Stimulated activated CD4-positive, alpha-beta T cell treated with anti-CD3 and anti-CD28 coated beads, TNF-alpha, amount 100 ng/mL, for 1 hour (primary cell): ENCODE results near the gene SCN8A.

Source experiments
- DNase-seq, 3 donors: peaks; one replicate each; pipeline ENCODE4 v3.0.0-alpha.2; 2020; ENCODE audit warnings: low read depth in 3 of 3, low spot score in 1 of 3

The SCN8A gene

DNA sequence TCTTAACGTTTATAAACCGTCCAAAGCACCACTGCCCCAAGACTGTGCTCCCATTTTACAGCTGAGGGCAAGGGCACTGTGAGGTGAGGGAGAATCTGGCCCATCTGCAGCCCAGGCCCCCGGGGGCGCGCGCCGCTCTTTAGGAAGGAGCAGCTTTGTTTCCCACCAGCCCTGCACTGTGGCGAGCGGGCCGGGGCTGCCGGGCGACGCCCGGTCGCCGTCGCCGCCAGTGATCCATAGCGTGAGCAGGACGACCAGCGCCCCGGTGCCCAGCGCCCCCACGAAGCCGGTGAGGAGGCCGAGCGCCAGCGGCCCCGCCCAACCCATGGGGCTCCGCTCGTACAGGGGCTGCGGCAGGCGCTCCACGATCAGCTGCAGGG lies 222.9 kb downstream of the SCN8A start:
- no peak for DNase-seq

DNA sequence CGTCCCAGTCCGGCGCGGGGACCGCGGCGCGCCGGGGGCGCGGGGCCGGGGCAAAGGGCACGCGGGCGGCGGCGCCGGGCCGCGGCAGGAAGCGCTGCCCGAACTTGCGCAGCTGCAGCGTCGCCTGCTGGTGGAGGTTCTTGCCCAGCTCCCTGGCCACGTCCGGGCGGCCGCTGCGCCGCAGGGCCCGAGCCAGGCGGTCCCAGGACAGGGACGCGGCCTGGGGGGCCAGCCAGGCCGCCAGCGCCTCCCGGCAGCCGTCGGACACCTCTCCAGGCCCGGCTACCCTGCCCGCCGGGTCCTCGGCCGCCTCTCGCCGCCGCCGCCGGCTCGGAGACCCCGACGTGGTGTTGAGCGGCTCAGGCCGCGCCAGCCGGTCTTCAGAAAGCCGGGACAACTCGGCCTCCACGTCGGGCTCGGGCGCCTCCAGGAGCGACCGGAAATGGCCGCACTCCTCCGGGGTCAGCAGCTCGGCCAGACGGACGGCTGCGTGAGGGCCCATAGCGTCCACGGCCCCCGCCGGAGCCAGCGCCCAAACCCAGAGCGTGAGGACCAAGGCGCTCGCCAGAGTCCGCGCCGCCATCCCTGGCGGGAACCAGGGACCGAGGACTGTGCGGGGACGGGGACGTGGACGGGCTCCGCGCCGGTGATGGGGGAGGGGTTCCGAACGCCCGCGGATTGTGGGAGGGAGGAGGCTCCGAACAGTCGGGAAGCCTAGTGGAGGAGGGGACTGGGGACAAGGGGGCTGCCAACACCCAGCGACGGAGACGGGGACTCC lies 223.5 kb downstream of the SCN8A start:
- DNase-seq, result peak in 1 of 3 donors; percentile 54

DNA sequence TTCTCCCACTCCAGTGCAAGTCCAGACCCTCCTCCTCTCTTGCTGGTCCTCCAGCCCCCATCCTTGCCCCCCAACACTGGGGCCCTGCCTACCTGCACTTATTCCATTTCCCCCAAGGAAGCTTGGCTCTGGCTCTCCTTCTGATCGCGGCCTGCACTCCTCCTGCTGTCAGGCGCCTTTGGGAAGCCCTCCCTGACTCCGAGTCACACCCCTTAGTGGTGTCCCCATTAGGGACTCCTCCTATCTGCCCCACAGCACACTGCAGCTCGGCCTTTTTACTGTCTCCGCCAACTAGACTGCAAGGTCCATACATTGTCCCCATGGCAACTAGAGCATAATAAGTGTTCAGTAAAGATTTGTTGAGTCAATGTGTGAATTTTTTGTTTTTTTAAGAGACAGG lies 224.5 kb downstream of the SCN8A start:
- DNase-seq, result no peak

DNA sequence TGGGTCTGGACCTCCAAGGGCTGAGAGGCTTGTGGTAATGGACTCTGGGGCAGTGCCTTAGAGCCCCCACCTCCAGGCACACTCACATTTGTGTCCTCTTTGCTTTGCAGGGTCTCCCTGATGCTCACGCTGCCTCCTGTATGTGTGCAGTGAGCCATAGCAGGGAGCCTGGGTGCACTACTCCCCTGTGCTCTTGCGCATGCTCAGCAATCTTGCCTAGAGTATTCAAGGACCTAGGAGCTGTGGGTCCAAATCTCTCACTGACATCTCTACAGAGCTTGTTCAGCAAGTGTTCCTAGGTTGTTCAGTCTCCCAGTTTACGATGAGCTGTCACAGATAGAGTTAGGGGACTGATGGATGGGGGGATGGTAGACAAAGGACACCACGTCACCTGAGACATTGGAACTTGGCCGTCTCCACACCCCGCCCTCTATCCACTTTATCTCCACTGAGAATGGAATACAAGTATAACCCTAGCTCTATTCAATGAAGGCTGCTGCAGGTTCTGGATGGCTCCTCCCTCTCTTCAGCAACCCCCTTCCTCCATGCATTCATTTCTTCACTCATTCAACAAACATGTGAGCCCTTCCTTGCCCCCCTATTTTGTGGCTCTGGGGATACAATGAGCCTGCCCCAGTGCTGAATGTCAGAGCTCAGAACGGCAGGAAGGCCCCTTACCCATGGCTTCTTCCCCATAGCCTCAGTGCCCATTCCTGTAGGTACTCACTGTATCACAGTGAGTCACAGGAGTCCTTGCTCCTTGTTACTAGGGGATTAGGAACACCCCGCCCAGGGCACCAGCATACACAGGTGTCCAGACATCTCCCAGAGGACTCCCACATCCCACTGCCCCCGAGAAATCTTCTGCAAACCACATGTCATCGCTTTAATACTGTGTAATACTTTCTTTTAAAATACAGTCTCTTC lies 226.3 kb downstream of the SCN8A start:
- DNase-seq, result no peak

DNA sequence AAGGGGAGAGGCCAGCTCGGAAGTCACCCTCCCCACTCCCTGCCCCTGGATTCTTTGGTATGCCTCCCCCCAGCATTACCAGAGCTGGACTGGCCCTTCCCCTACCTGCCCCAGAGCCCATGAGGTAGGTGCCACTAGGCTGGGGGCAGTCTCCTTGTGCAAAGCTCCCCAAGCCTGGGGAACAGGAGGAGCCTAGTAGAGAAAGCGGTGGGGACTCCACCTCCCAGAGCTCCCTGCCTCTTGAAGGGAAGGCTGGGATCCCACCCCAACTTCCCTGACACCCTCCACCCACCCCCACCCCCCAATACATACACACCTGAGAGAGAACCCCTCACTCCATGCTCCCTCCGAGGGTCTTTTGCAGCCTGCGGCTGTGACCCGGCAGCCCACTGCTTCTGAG lies 227.1 kb downstream of the SCN8A start:
- DNase-seq, result no peak

DNA sequence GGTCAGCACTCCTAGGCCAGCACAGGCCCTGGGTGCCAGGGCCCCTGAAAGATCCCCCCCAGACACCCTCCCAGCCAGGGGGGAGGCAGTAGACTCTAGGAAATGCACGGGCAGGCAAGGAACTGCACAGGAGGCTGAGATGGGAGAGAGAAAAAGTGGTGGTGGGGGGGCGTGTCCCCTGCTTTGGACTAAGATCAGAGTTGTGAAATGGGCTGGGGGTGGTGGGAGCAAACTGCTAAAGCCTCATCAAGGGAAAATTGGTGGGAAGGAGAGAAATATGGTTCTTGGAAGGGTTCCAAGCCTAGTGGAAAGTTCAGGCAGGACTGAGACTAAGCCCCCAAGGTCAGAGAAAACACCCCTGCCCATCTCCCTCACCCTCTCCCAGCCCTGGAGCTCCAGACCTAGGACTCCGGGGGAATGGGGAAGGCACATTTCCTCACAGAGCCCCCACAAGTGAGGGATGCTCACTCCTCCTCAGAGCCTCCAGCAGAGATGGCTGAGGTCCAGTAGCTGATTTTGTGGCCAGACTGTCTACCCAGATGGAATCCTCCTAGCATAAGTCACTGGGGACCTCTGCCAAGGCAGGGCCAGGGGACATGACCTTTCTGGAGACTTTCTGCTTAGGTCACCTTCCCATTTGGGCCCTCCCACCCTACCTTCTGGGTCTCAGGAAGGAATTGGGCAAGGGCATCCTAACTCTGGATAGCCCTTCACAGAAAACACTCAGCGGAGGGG lies 227.7 kb downstream of the SCN8A start:
- no peak for DNase-seq

DNA sequence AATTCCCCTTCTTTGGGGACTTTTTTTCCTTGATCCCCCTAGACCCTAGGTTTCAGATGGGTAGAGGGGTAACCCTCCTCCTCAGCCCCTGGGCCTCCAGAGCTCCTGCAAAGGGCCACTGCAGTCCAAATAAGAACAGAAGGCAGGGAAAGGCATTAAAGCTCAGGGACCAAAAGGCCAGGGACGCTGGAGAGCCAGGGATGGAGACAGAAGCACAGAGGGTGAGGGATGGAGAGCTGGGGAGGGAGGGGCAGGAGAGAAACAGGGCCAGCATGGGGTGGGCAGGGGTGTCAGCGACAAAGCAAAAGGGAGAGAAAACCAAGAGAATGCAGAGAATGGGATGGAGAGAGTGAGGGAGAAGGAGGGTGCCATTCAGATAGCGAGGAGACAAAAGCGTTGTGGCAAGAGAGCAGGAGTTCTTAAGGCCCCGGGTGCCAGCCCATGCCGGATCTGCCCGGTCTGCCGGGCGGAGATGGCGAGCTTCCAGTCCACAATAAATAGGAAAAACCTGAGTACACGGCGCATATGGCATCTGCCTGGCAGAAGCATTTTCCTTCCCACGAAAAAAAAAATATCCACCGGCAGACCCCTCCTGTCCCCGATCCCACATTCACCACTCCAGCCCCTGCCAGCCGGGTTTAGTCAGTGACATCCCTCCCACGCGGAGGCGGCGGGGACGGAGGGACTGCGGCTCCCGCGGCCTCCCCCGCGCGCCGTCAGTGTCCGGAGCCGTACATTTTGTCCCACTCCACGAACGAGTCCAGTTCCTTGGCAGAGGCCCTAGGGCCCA lies 228.9 kb downstream of the SCN8A start:
- DNase-seq, result no peak

DNA sequence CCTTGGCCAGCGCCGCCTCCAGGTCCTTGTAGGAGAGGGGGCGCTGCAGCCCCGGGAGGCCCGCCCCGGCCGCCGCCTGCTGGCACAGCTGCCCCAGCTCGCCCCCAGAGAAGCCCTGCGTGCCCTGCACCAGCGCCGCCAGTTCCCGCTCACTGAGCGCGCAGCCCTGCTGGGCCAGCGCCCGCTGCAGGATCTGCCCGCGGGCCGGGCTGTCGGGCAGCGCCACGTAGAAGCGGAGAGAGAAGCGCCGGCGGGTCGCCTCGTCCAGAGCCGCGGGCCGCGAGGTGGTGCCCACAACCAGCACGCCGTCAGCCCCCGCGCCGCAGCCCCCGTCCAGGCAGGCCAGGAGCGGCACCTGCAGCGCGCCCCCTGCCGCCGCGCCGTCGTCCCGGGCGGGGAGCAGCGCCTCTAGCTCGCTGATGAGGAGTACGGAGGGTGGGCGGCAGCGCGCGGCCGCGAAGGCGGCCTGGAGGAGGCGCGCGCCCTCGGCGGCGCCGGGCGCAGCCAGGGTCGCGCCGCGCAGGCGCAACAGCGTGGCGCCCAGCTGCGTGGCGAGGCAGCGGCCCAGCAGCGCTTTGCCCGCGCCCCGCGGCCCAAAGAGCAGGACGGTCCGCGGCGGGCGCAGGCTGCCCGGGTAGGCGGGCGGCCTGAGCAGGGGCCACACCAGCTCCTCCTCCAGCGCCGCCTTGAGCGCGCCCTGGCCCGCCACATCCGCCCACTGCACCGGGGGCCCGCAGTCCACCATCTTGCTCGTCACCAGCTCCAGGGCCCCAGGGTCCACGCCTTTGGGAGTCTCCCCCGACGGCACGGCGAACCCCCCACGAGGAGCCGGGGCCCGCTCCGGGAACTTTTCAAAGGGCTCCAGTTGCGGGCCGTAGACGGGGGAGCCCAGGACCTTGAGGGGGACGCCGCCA lies 229.8 kb downstream of the SCN8A start:
- DNase-seq, result peak; percentile 27 to 70 (median 61)

DNA sequence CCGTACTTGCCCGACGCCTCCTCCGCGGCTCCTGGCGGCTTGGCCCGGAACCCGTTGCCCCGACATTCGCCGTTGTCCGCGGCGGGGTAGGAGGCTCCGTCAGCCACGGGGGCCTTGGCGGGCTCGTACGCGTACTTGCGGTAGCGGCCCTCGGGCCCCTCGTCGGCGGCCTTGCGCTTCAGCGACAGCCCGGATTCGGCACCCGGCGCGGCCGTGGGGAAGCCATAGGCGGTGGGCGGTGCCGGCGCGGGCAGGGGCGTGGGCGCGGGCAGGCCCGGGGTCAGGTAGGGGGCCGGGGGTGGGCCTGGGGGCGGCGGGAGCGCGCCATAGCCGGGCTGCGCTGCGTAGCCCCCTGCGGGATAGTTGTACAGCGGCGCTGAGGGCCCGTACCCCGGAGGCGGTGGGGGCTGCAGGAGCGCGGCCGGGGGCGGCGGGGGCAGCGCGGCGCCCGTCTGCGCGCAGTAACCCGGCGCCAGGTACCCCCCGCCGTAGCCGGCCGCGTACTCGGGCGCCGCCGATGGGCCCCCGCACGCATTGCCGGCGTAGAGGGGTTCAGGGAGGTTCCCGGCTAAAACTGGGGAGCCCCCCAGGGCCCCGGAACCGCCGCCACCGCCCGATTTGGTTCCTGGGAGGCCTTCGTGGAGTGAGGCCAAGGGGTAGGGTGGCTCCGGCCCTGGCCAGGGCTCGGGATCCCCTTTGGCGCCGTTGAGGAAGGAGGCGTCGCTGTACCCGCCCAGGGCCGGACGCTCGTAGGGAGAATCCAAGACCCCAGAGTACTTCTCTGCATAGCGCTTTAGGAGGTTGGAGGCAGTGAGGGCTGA lies 230.6 kb downstream of the SCN8A start:
- peak in 1 of 3 donors; percentile 43 for DNase-seq

DNA sequence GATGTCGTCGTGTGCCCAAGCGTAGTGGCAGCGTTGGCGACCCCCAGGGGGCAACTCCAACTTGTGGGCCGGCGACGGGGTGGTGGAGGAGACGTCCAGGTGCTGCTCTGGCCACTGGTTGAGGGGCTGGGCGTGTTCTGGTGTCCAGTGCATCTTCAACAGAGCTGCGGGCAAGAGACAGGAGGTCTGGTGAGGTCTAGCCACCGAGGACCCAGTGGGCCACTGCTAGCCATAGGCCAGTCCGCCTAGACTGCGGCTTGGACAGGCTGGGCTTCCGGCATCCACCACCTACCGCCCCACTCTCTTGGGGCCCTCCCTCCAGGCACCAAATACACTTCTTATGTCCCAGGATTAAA lies 231.2 kb downstream of the SCN8A start:
- no peak for DNase-seq

DNA sequence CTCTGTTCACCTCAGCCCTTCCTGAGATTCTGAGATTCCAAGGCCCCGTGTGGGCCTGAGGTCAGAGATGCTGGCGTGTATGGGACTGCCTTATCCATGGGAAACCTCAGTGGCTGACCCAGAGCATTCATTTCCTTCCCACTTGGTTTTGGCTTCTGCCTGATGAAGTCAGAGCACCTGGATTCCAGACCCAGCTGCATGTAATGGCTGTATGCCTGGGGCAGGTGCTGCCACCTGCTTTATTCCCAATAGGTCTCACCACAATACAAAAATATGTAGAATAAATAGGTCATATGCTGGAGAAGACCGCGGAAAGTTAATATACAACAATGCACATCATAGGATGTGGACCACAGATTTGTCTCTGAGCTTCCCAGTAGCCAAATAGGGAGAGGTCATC lies 231.9 kb downstream of the SCN8A start:
- DNase-seq, result no peak

DNA sequence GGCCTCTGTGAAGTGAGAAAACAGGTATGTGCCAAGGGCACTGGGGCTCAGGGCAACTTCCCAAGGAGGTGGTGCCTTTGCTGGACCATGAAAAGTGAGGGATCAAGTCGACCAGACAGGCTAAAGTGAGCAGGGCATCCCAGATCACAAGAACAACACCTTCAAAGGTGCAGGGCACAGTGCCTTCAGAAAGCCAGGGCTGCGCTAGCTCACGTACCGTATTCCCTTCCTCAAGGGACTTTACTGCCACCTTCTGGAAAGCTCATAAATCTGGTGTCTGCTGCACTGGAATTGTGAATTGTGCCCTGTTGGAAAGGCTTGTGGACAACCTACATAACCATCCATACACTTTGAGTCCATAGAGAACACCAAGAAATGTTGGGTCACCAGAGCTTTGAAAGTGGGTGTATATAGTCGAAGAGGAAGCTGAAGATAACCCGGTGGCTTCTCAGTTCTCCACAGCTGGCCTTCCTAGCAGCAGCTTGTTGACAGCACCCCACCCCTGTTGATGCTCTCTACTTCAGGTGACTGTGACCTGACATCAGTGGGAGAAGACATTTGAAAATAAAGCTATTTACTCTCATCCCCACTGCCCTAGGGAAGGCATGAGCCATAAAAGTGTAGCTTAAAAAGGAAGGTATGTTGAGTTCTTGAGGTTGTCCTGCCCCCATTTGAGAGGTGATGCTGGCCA lies 233.0 kb downstream of the SCN8A start:
- no peak for DNase-seq

DNA sequence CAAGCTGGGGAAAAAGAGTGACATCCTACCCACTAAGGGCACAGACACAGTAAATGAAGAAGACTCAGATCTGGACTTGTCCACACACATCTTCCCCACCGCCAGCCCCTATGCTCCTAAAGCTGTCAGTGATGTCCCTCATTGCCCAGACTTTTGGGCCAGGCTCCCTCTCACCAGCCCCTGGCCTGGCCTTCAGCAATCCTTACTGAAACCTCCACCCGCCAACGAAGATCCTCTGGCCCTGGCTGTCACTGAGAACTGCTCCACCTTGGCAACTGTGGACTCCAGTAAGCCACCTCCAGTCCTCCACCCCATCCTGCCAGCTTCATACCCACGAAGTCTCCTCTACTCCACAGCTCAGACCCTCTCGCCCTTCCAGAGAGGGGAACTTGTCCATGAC lies 234.2 kb downstream of the SCN8A start:
- no peak for DNase-seq

DNA sequence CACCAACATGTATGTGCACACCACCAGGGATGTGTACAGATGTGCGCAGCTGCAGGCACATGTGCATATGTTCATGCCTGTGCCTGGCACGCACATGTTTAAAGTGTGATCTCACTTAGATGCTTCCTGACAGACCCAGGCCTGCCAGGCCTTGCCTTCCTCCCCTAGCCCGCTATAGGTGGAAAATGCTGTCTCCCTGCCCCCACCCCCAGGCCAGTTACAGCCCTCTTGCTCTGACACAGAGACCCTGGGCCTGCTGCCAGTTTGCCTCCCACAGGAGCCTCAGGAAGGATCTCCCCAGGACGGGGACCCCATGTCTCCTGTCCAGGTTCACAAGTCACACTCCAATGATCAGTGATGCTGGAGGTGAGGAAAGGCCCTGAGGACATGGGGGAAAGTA lies 235.8 kb downstream of the SCN8A start:
- no peak for DNase-seq

DNA sequence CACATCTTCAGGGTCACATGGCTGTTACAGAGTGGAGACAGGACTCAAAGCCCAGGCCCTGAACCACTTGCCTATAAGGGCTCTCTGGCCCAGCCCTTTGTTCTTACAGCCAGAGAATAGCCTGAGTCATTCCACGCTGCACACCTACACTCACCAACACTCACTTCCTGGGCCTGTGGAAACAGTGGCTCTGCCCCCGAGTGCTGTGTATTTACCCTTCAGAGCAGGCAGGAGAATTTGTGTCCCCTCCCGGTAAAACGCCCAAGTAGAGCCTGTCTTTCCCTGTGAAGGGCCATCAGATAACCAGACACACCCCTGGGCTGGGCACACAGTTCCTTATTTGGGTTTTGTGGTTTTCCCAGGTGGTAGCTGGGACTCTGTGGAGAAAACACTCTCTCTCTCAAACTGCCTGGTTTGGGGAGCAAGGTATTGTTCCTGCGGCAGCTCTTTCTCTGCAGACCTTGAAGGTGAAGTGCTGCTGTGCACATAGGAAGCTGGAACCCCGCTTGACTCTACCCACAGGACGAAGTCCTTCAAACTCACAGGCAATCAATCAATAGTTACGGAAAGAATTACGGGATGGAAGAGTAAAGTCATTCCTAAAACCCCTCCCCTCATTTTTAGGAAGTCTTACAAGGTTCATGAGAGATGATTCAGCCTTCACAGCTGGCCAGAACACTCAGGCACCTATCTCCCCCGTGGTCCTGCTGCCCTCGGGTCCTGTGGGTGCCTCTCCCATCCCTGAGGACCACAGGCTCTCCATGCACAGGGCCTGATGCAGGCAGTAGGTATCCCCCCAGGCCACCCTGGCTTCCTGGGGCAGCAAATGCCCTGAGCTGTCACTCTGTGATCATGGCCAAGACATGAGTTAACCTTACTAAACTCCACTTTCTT lies 237.1 kb downstream of the SCN8A start:
- no peak for DNase-seq

DNA sequence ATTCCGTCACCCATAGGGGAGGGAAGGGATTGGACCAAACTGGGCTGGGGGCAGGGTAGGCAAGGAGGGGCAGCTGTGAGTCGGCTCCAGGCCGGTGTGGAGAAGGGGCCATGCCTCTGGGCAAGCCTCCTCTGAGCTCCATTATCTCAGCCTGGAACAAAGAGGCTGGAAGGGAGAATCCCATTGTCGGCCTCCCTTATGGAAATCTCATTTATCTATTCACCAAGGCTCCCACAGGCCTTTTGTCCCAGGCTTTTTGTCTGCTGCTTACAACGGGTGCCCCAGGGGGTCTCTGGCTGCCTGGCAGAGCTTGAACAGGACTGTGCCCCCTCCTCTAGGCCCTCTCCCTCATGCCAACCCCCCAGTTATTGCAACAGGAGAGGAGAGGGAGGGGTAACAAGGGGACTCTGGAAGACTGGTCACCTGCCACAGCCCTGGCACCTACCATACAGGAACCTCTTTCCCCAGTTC lies 238.0 kb downstream of the SCN8A start:
- DNase-seq, result no peak

DNA sequence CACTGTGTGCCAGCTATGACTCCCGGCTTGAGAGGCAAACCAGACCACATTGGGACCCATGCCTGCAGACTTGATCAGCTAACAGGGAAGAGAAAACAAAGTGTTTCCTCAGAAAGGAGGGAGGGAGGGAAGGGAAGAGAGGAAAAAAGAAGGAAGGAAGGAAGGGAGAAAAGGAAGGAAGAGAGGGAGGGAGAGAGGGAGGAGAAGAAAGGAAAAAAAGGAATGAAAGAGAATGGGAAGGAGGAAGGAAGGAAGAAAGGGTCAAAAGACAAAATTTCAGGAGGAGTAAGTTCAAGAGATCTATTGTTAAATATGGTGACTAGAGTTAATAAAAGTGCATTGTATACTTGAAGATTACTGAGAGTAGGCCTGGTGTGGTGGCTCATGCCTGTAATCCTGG lies 238.6 kb downstream of the SCN8A start:
- DNase-seq, result no peak
